Lower lobe of right lung (tissue), 2 donors: ENCODE results near the gene H2BK1. TPM values are rescaled to one million over a fixed set of nuclear protein-coding genes. Genes with fewer than 3 reads are reported as not detected.

Experiments
- ATAC-seq, 2 donors: fragments of 200-7000 bp; cut with Tn5 transposase; one replicate each; pipeline ENCODE4 v1.9.1; 2020 to 2022; ENCODE audit warnings: mild to moderate bottlenecking in 2 of 2, moderate library complexity in 2 of 2
- DNase-seq: peaks from one replicate; pipeline ENCODE4 v3.0.0-alpha.2; 2020
- H3K27ac ChIP-seq: fragments of 200-600 bp; one replicate; pipeline ENCODE4 v1.8.0; 2022
- H3K27me3 ChIP-seq: fragments of 200-600 bp; one replicate; pipeline ENCODE4 v1.8.0; 2022; ENCODE audit warnings: low read depth
- H3K36me3 ChIP-seq: fragments of 200-600 bp; one replicate; pipeline ENCODE4 v1.8.0; 2022; ENCODE audit warnings: mild to moderate bottlenecking
- H3K4me1 ChIP-seq: fragments of 200-600 bp; one replicate; pipeline ENCODE4 v1.8.0; 2022
- H3K4me3 ChIP-seq: fragments of 200-600 bp; one replicate; pipeline ENCODE4 v1.8.0; 2022; ENCODE audit warnings: mild to moderate bottlenecking
- H3K9me3 ChIP-seq: fragments of 200-600 bp; one replicate; pipeline ENCODE4 v1.8.0; 2022
- CTCF ChIP-seq: fragments of 200-600 bp; IDR thresholded peaks from one replicate; pipeline ENCODE4 v1.8.0; 2022; ENCODE audit warnings: antibody characterized with exemption, mild to moderate bottlenecking
- intact Hi-C: fragments of 100-400 bp; cut with DNase I; formaldehyde crosslinking; loops from one replicate; pipeline ENCODE4 v1.11.0; 2022
- total RNA-seq: library from RNA; stranded (reverse); fragmentation: NEBNext Ultra II Directional; extraction: Animal tissue kit (Norgen Biotek cat#: 25700); gene quantifications from one replicate; pipeline ENCODE4 v1.2.1, GENCODE V29; 2021
- donor health status: DM: no; HTN: yes; CAD: no; lungs with severe emphysema.

H2BK1 gene
- total RNA-seq, 1 donor from 2014 or later = not detected

GRCh38 chr7:151247611-151248345 is 37.5 kb upstream of the H2BK1 start:
- Histone ChIP-seq H3K4me1 (peaks cover 76% of the 10 kb centered on the region), H3K27me3 (peaks cover 27% of the 10 kb centered on the region), H3K27ac (peak overlapping the region; percentile 89), H3K4me3 (peak overlapping the region; percentile 62), H3K36me3 (no peaks in the 10 kb centered on the region), H3K9me3 (no peaks in the 10 kb centered on the region)
- DNase-seq = peak; percentile 46
- peak in 1 of 2 donors; percentile 0 for ATAC-seq
- intact Hi-C loops = no loop called here
- no peak for TF ChIP-seq CTCF

- intact Hi-C loops = no loop called here
- Histone ChIP-seq H3K4me3 (peak overlapping the region; percentile 62), H3K27me3 (peaks cover 27% of the 10 kb centered on the region), H3K9me3 (no peaks in the 10 kb centered on the region), H3K27ac (peak overlapping the region; percentile 89), H3K36me3 (no peaks in the 10 kb centered on the region), H3K4me1 (peaks cover 71% of the 10 kb centered on the region)
- ATAC-seq (no peak), DNase-seq (peak; percentile 30)
- TF ChIP-seq CTCF = no peak
These were observed 36.7 kb upstream of the H2BK1 start for GRCh38 chr7:151246851-151247580.

- peaks cover 69% of the 10 kb centered on the region for H3K4me1 ChIP-seq
- intact Hi-C loops = no loop called here
- no peak for ATAC-seq
- no peak for TF ChIP-seq CTCF
- no peak overlapping the region for H3K27ac ChIP-seq
- peak overlapping the region; percentile 43 for H3K4me3 ChIP-seq
- no peaks in the 10 kb centered on the region for H3K9me3 ChIP-seq
- H3K27me3 ChIP-seq = peaks cover 25% of the 10 kb centered on the region
- H3K36me3 ChIP-seq = peaks cover 7% of the 10 kb centered on the region
- DNase-seq = peak; percentile 35
These were observed 36.0 kb upstream of the H2BK1 start for GRCh38 chr7:151246102-151246850.

- H3K27ac ChIP-seq = no peak overlapping the region
- intact Hi-C loops = no loop called here
- peak; percentile 41 to 63 for ATAC-seq
- peak; percentile 72 for TF ChIP-seq CTCF
- peak overlapping the region; percentile 43 for H3K4me3 ChIP-seq
- peaks cover 15% of the 10 kb centered on the region for H3K36me3 ChIP-seq
- H3K27me3 ChIP-seq = peaks cover 24% of the 10 kb centered on the region
- DNase-seq = peak; percentile 59
- peaks cover 61% of the 10 kb centered on the region for H3K4me1 ChIP-seq
- H3K9me3 ChIP-seq = no peaks in the 10 kb centered on the region
These were observed 35.2 kb upstream of the H2BK1 start for GRCh38 chr7:151245360-151246101.
